MM.1S (cell line): ENCODE measurements around the gene TATDN2.

Experiments
- EZH2 ChIP-seq: fragments of 300-600 bp; sonication (generic); optimal IDR thresholded peaks from 2 replicates; pipeline ENCODE3; 2017; ENCODE audit warnings: low read depth, mild to moderate bottlenecking, antibody characterized with exemption, low read length, mixed read lengths
- EZH2phosphoT487 ChIP-seq: fragments of 300-600 bp; sonication (generic); IDR thresholded peaks from 2 replicates; pipeline ENCODE4 v1.6.1; 2018; ENCODE audit warnings: antibody characterized with exemption, low read length
- TF ChIP-seq, protein P1 (sequence below): fragments of 300-600 bp; sonication (generic); IDR thresholded peaks from 2 replicates; pipeline ENCODE4 v1.5.1; 2016; ENCODE audit warnings: antibody characterized with exemption, low read length, mixed read lengths

DNA sequence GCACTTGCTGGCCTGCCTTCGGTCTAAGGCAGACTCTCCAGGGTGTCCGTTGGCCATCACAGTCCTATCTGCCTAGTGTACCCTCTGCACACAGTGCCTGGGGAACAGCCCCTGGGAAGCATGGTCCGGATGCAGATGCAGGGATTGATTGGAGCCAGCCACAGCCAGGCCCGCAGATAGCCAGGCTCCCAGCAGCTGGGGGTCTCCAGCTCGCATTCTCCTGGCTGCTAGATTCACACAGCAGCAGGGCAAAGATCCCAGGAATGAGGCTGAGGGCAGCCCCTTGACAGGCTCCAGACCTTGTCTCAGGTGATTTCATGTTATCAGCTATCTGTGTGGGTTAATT lies 42.1 kb upstream of the TATDN2 start:
- TF ChIP-seq, protein P1, sequence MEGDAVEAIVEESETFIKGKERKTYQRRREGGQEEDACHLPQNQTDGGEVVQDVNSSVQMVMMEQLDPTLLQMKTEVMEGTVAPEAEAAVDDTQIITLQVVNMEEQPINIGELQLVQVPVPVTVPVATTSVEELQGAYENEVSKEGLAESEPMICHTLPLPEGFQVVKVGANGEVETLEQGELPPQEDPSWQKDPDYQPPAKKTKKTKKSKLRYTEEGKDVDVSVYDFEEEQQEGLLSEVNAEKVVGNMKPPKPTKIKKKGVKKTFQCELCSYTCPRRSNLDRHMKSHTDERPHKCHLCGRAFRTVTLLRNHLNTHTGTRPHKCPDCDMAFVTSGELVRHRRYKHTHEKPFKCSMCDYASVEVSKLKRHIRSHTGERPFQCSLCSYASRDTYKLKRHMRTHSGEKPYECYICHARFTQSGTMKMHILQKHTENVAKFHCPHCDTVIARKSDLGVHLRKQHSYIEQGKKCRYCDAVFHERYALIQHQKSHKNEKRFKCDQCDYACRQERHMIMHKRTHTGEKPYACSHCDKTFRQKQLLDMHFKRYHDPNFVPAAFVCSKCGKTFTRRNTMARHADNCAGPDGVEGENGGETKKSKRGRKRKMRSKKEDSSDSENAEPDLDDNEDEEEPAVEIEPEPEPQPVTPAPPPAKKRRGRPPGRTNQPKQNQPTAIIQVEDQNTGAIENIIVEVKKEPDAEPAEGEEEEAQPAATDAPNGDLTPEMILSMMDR, result no peak
- no peak for TF ChIP-seq EZH2
- TF ChIP-seq EZH2phosphoT487, result no peak
